ENCODE results near the gene CLPTM1L.

Gene CLPTM1L

DNA sequence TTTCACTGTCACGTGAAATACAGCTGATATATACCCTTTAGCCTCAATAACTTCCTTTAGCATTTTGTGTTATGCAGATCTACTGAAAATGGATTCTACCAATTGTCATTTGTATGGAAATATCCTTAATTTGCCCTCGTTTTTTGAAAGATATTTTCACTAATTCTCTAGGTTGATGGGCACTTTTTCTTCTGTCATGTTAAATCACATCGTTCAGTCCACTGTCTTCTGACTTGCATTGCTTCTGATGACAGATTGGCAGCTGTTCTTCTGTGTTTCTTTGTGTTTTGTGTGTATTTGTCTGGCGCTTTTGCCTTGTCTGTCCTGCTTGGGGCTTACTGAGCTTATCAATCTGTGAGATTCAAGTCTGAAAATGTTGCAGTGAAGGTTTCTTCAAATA, 9.7 kb upstream of the CLPTM1L start:
- no peaks in the 10 kb centered on the region for H3K27me3 ChIP-seq (ENCODE audit: insufficient read depth, low read length, poor library complexity, severe bottlenecking)
- H3K9me3 ChIP-seq (ENCODE audit: insufficient read depth, low read depth, low read length) = no peaks in the 10 kb centered on the region
- H2AFZ ChIP-seq (ENCODE audit: low read length) = no peak overlapping the region
- H3K4me2 ChIP-seq (ENCODE audit: low read depth, low read length, poor library complexity, severe bottlenecking) = no peak overlapping the region
- no peaks in the 10 kb centered on the region for H3K9me2 ChIP-seq (replicated peaks; ENCODE audit: low read depth, low read length)
- no peaks in the 10 kb centered on the region for H3K36me3 ChIP-seq (ENCODE audit: insufficient read depth, low read length)
- no peak overlapping the region for H3K4me3 ChIP-seq (ENCODE audit: low read length, poor library complexity, severe bottlenecking)
- H3F3A ChIP-seq (ENCODE audit: low read depth) = no peaks in the 10 kb centered on the region
- no peak overlapping the region for H3K9ac ChIP-seq (ENCODE audit: low read depth, low read length, poor library complexity, severe bottlenecking)
- TF ChIP-seq EZH2phosphoT487 (IDR thresholded peaks at IDR 0.05; ENCODE audit: borderline replicate concordance) = no peak
- TF ChIP-seq, protein P1, sequence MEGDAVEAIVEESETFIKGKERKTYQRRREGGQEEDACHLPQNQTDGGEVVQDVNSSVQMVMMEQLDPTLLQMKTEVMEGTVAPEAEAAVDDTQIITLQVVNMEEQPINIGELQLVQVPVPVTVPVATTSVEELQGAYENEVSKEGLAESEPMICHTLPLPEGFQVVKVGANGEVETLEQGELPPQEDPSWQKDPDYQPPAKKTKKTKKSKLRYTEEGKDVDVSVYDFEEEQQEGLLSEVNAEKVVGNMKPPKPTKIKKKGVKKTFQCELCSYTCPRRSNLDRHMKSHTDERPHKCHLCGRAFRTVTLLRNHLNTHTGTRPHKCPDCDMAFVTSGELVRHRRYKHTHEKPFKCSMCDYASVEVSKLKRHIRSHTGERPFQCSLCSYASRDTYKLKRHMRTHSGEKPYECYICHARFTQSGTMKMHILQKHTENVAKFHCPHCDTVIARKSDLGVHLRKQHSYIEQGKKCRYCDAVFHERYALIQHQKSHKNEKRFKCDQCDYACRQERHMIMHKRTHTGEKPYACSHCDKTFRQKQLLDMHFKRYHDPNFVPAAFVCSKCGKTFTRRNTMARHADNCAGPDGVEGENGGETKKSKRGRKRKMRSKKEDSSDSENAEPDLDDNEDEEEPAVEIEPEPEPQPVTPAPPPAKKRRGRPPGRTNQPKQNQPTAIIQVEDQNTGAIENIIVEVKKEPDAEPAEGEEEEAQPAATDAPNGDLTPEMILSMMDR (conservative IDR thresholded peaks at IDR 0.05; ENCODE audit: low read length) = no peak
- no peaks in the 10 kb centered on the region for H3K79me2 ChIP-seq (ENCODE audit: insufficient read depth, low read length)
- no peaks in the 10 kb centered on the region for H4K20me1 ChIP-seq (ENCODE audit: insufficient read depth, low read length, poor library complexity, severe bottlenecking)
- H3K4me1 ChIP-seq (ENCODE audit: insufficient read depth, low read length, poor library complexity, severe bottlenecking) = peaks cover 4% of the 10 kb centered on the region

DNA sequence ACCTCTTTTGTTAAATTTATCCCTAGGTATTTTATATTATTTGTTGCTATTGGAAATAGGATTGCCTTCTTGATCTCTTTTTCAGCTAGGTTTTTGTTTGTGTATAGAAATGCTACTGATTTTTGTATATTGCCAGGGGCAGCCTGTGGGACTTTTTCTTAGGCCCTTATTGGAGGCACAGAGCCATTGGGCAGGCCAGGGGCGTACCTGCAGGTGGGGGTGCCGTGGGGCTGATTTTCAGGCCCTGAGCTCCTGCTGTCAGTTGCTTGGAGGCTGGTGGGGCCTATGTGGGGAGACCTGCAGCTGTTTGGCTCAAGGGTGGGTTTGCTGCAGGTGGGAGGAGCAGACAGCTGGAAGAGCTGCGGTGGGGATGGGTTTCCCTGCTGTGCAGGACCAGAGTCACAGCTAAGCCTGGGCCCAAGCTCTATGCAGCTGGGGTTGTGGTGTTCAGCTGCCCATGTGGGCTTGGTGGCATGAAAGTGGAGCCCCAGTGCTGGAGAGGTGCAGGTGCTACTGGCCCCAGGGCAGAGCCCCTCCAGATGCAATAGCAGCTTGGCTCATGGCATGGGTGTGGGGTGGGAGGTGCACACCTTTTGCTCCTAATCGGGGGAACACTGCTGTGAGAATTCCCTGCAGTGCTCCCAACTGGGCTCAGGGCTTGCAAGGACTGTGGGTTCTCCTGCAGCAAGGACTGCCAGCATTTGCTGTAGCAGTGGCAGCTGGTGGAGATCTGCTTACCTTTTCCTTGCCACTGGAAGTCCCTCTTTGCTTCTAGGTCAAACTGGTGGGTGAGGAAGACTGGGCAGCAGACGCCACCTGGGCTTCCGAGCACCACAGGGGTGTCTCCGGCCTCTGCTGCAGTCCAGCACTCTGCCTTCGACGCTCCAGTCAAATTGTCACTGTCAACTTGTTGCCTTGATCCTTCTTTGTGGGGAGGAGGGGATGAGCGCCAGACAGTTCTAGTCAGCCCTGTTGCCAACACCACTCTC, 7.6 kb upstream of the CLPTM1L start:
- no peaks in the 10 kb centered on the region for H3K27me3 ChIP-seq (ENCODE audit: insufficient read depth, low read length, poor library complexity, severe bottlenecking)
- H4K20me1 ChIP-seq (ENCODE audit: insufficient read depth, low read length, poor library complexity, severe bottlenecking) = no peaks in the 10 kb centered on the region
- no peaks in the 10 kb centered on the region for H3K9me3 ChIP-seq (ENCODE audit: insufficient read depth, low read depth, low read length)
- H3K9ac ChIP-seq (ENCODE audit: low read depth, low read length, poor library complexity, severe bottlenecking) = no peak overlapping the region
- H3F3A ChIP-seq (ENCODE audit: low read depth) = no peaks in the 10 kb centered on the region
- H3K4me3 ChIP-seq (ENCODE audit: low read length, poor library complexity, severe bottlenecking) = no peak overlapping the region
- H3K9me2 ChIP-seq (replicated peaks; ENCODE audit: low read depth, low read length) = no peaks in the 10 kb centered on the region
- peaks cover 23% of the 10 kb centered on the region for H3K4me1 ChIP-seq (ENCODE audit: insufficient read depth, low read length, poor library complexity, severe bottlenecking)
- H3K4me2 ChIP-seq (ENCODE audit: low read depth, low read length, poor library complexity, severe bottlenecking) = no peak overlapping the region
- TF ChIP-seq EZH2phosphoT487 (IDR thresholded peaks at IDR 0.05; ENCODE audit: borderline replicate concordance) = no peak
- TF ChIP-seq, protein P1 (conservative IDR thresholded peaks at IDR 0.05; ENCODE audit: low read length) = no peak
- H3K79me2 ChIP-seq (ENCODE audit: insufficient read depth, low read length) = no peaks in the 10 kb centered on the region
- H2AFZ ChIP-seq (ENCODE audit: low read length) = no peak overlapping the region
- no peaks in the 10 kb centered on the region for H3K36me3 ChIP-seq (ENCODE audit: insufficient read depth, low read length)

DNA sequence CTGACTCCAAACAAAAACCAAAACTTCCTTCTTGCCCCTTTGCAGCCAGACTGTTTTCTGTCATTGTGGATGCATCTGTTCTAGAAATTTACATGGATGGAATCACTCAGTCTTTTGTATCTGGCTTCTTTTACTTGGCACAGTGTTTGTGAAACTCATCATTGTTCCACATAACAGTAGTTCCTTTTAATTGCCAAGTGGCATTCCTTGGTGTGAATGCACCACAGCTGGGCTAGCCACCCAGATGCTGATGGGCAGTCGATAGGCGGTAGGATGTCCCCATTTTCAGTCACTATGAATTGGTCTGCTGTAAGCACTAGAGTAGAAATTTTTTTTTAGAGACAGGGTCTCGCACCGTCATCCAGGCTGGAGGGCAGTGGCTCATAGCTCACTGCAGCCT, 6.3 kb upstream of the CLPTM1L start:
- Histone ChIP-seq H3K9me3 (ENCODE audit: insufficient read depth, low read depth, low read length) (no peaks in the 10 kb centered on the region), H3K9me2 (replicated peaks; ENCODE audit: low read depth, low read length) (no peaks in the 10 kb centered on the region), H3K36me3 (ENCODE audit: insufficient read depth, low read length) (no peaks in the 10 kb centered on the region), H4K20me1 (ENCODE audit: insufficient read depth, low read length, poor library complexity, severe bottlenecking) (no peaks in the 10 kb centered on the region), H2AFZ (ENCODE audit: low read length) (no peak overlapping the region), H3F3A (ENCODE audit: low read depth) (no peaks in the 10 kb centered on the region), H3K4me3 (ENCODE audit: low read length, poor library complexity, severe bottlenecking) (no peak overlapping the region), H3K79me2 (ENCODE audit: insufficient read depth, low read length) (peaks cover 1% of the 10 kb centered on the region; the same call in 1 of the 2 replicates), H3K27me3 (ENCODE audit: insufficient read depth, low read length, poor library complexity, severe bottlenecking) (no peaks in the 10 kb centered on the region), H3K9ac (ENCODE audit: low read depth, low read length, poor library complexity, severe bottlenecking) (no peak overlapping the region), H3K4me1 (ENCODE audit: insufficient read depth, low read length, poor library complexity, severe bottlenecking) (peaks cover 37% of the 10 kb centered on the region), H3K4me2 (ENCODE audit: low read depth, low read length, poor library complexity, severe bottlenecking) (no peak overlapping the region)
- TF ChIP-seq EZH2phosphoT487 (IDR thresholded peaks at IDR 0.05; ENCODE audit: borderline replicate concordance) = no peak
- TF ChIP-seq, protein P1 (conservative IDR thresholded peaks at IDR 0.05; ENCODE audit: low read length) = no peak

Measured in Loucy (cell line).